SK-N-SH treated with all-trans-retinoic acid at 6 μM for 48 hours (cell line): ENCODE measurements around the gene SRGAP1.

ENCODE experiments used
- ATAC-seq: fragments of 200-7000 bp; cut with Tn5 transposase; 3 replicates; pipeline ENCODE4 v1.9.1; 2020; ENCODE audit warnings: mild to moderate bottlenecking, moderate library complexity
- BACH2 ChIP-seq: fragments of 250-450 bp; sonication (Bioruptor Pico); IDR thresholded peaks from 2 replicates; pipeline ENCODE4 v1.9.0; 2021; ENCODE audit warnings: mild to moderate bottlenecking, borderline replicate concordance
- CREB5 ChIP-seq: fragments of 250-450 bp; sonication (Bioruptor Pico); IDR thresholded peaks from 2 replicates; pipeline ENCODE4 v1.5.1; 2020; ENCODE audit warnings: low read depth, mild to moderate bottlenecking, moderate library complexity
- CSDC2 ChIP-seq: fragments of 250-450 bp; sonication (Bioruptor Pico); IDR thresholded peaks from 2 replicates; pipeline ENCODE4 v1.5.0; 2020; ENCODE audit warnings: mild to moderate bottlenecking, moderate library complexity
- CSRNP3 ChIP-seq: fragments of 250-450 bp; sonication (Bioruptor Pico); IDR thresholded peaks from 2 replicates; pipeline ENCODE4 v1.5.1; 2021; ENCODE audit warnings: mild to moderate bottlenecking, moderate library complexity
- ESRRG ChIP-seq: fragments of 250-450 bp; sonication (Bioruptor Pico); IDR thresholded peaks from 2 replicates; pipeline ENCODE4 v1.6.1; 2021; ENCODE audit warnings: mild to moderate bottlenecking
- ISL1 ChIP-seq: fragments of 250-450 bp; sonication (Bioruptor Pico); IDR thresholded peaks from 2 replicates; pipeline ENCODE4 v2.1.2; 2022; ENCODE audit warnings: mild to moderate bottlenecking, moderate library complexity
- OSR1 ChIP-seq: fragments of 250-450 bp; sonication (Bioruptor Pico); IDR thresholded peaks from 2 replicates; pipeline ENCODE4 v1.8.0; 2022; ENCODE audit warnings: moderate library complexity, mild to moderate bottlenecking, inconsistent platforms
- POU6F1 ChIP-seq: fragments of 250-450 bp; sonication (Bioruptor Pico); IDR thresholded peaks from 2 replicates; pipeline ENCODE4 v1.8.0; 2021; ENCODE audit warnings: low read depth, mild to moderate bottlenecking, moderate library complexity, borderline replicate concordance
- PPARA ChIP-seq: fragments of 250-450 bp; sonication (Bioruptor Pico); IDR thresholded peaks from 2 replicates; pipeline ENCODE4 v1.5.0; 2020; ENCODE audit warnings: mild to moderate bottlenecking, borderline replicate concordance
- RARB ChIP-seq: fragments of 250-450 bp; sonication (Bioruptor Pico); IDR thresholded peaks from 2 replicates; pipeline ENCODE4 v1.8.0; 2021; ENCODE audit warnings: mild to moderate bottlenecking, moderate library complexity
- SNAI2 ChIP-seq: fragments of 250-450 bp; sonication (Bioruptor Pico); IDR thresholded peaks from 2 replicates; pipeline ENCODE4 v1.5.0; 2020; ENCODE audit warnings: mild to moderate bottlenecking, moderate library complexity
- TCF4 ChIP-seq: fragments of 250-450 bp; sonication (Bioruptor Pico); IDR thresholded peaks from 2 replicates; pipeline ENCODE4 v1.8.0; 2021; ENCODE audit warnings: mild to moderate bottlenecking, moderate library complexity, borderline replicate concordance
- TOX ChIP-seq: fragments of 250-450 bp; sonication (Bioruptor Pico); IDR thresholded peaks from 2 replicates; pipeline ENCODE4 v1.8.0; 2021; ENCODE audit warnings: mild to moderate bottlenecking, moderate library complexity, borderline replicate concordance
- TSHZ2 ChIP-seq: fragments of 250-450 bp; sonication (Bioruptor Pico); IDR thresholded peaks from 2 replicates; pipeline ENCODE4 v1.5.0; 2020; ENCODE audit warnings: mild to moderate bottlenecking, moderate library complexity
- ZC3H10 ChIP-seq: fragments of 250-450 bp; sonication (Bioruptor Pico); IDR thresholded peaks from 2 replicates; pipeline ENCODE4 v1.5.1; 2021; ENCODE audit warnings: mild to moderate bottlenecking, moderate library complexity
- ZFP3 ChIP-seq: fragments of 250-450 bp; sonication (Bioruptor Pico); IDR thresholded peaks from 2 replicates; pipeline ENCODE4 v1.5.0; 2020; ENCODE audit warnings: mild to moderate bottlenecking, moderate library complexity
- ZFP30 ChIP-seq: fragments of 450-650 bp; formaldehyde crosslinking; IDR thresholded peaks from 2 replicates; pipeline ENCODE4 v1.5.0; 2022; ENCODE audit warnings: mild to moderate bottlenecking, moderate library complexity
- ZNF565 ChIP-seq: fragments of 450-650 bp; formaldehyde crosslinking; conservative IDR thresholded peaks from 2 replicates; pipeline ENCODE4 v1.5.0; 2020; ENCODE audit warnings: low read depth, mild to moderate bottlenecking, moderate library complexity
- ZNF70 ChIP-seq: fragments of 450-650 bp; formaldehyde crosslinking; IDR thresholded peaks from 2 replicates; pipeline ENCODE4 v1.5.0; 2020; ENCODE audit warnings: mild to moderate bottlenecking, moderate library complexity
- ZNF8 ChIP-seq: fragments of 450-650 bp; formaldehyde crosslinking; IDR thresholded peaks from 2 replicates; pipeline ENCODE4 v1.5.0; 2020; ENCODE audit warnings: mild to moderate bottlenecking, moderate library complexity

Gene SRGAP1

GRCh38 chr12:63826006-63826585 is 18.4 kb upstream of the SRGAP1 start (continued):
- TF ChIP-seq ZNF565 (CRISPR knock-in tag) (no peak), ZFP3 (CRISPR knock-in tag) (no peak), CSDC2 (no peak)

- TF ChIP-seq BACH2: no peak
- no peak for TF ChIP-seq SNAI2 (CRISPR knock-in tag)
- TF ChIP-seq TCF4 (CRISPR knock-in tag): no peak
- no peak for TF ChIP-seq ZC3H10
- ATAC-seq: no peak
These were observed 15.6 kb upstream of the SRGAP1 start for GRCh38 chr12:63828867-63829266.

- no peak for ATAC-seq
These were observed 8.5 kb upstream of the SRGAP1 start for GRCh38 chr12:63836046-63836445.

GRCh38 chr12:63836936-63837335 is 7.6 kb upstream of the SRGAP1 start:
- TF ChIP-seq POU6F1 (CRISPR knock-in tag): no peak
- no peak for TF ChIP-seq ZFP3 (CRISPR knock-in tag)
- TF ChIP-seq SNAI2 (CRISPR knock-in tag): no peak
- no peak for TF ChIP-seq BACH2
- no peak for TF ChIP-seq TCF4 (CRISPR knock-in tag)
- no peak for TF ChIP-seq ISL1 (CRISPR knock-in tag)
- no peak for TF ChIP-seq ZFP30
- TF ChIP-seq ZNF70 (CRISPR knock-in tag): no peak
- no peak for TF ChIP-seq ZNF8 (CRISPR knock-in tag)
- no peak for TF ChIP-seq ESRRG (CRISPR knock-in tag)
- ATAC-seq: no peak

More at GRCh38 chr12:63836046-63836445, 8.5 kb upstream of the SRGAP1 start:
- TF ChIP-seq ZFP30: no peak
- TF ChIP-seq RARB (CRISPR knock-in tag): no peak
- TF ChIP-seq TSHZ2 (CRISPR knock-in tag): no peak
- TF ChIP-seq CREB5: no peak
- TF ChIP-seq TCF4 (CRISPR knock-in tag): no peak
- TF ChIP-seq ESRRG (CRISPR knock-in tag): no peak
- no peak for TF ChIP-seq TOX (CRISPR knock-in tag)
- no peak for TF ChIP-seq CSRNP3
- TF ChIP-seq ISL1 (CRISPR knock-in tag): no peak
- TF ChIP-seq SNAI2 (CRISPR knock-in tag): no peak
- TF ChIP-seq ZNF8 (CRISPR knock-in tag): no peak
- TF ChIP-seq OSR1 (CRISPR knock-in tag): no peak
- no peak for TF ChIP-seq PPARA
- TF ChIP-seq ZC3H10: no peak
- no peak for TF ChIP-seq BACH2

GRCh38 chr12:63838411-63838810 is 6.1 kb upstream of the SRGAP1 start:
- TF ChIP-seq TSHZ2 (CRISPR knock-in tag): no peak
- no peak for TF ChIP-seq CSDC2
- no peak for TF ChIP-seq PPARA
- TF ChIP-seq ISL1 (CRISPR knock-in tag): no peak
- no peak for TF ChIP-seq ZNF8 (CRISPR knock-in tag)
- no peak for ATAC-seq
